ENCODE measurements around the gene AMDHD2.

DNA sequence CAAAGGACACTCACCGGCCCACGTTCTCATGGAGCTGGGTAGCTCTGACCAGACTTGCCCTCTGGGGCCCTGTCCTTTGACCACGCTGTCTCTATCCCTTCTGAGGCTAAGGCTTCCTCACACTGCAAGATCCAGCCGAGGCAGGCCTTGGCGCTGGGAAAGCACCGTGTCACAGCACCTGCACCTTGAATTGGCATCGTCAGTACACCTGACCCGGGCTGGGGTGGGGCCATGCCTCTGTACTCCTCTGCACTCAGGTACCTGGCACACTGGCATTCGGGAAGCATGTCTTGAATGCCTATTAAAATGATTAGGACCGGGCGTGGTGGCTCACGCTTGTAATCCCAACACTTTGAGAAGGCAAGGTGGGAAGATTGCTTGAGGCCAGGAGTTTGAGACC is 39.2 kb upstream of the AMDHD2 start:
- TF ChIP-seq, protein P1, sequence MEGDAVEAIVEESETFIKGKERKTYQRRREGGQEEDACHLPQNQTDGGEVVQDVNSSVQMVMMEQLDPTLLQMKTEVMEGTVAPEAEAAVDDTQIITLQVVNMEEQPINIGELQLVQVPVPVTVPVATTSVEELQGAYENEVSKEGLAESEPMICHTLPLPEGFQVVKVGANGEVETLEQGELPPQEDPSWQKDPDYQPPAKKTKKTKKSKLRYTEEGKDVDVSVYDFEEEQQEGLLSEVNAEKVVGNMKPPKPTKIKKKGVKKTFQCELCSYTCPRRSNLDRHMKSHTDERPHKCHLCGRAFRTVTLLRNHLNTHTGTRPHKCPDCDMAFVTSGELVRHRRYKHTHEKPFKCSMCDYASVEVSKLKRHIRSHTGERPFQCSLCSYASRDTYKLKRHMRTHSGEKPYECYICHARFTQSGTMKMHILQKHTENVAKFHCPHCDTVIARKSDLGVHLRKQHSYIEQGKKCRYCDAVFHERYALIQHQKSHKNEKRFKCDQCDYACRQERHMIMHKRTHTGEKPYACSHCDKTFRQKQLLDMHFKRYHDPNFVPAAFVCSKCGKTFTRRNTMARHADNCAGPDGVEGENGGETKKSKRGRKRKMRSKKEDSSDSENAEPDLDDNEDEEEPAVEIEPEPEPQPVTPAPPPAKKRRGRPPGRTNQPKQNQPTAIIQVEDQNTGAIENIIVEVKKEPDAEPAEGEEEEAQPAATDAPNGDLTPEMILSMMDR (IDR thresholded peaks at IDR 0.05), result no peak
- no peak for TF ChIP-seq ZFX (IDR thresholded peaks at IDR 0.05; ENCODE audit: borderline replicate concordance)
